Esophagus squamous epithelium (tissue), 5 donors: Measurements from ENCODE around the gene FAM118B. TPM values are rescaled to one million over a fixed set of nuclear protein-coding genes. Genes with fewer than 3 reads are reported as not detected.

ENCODE experiments used
- DNase-seq: peaks from one replicate; lab custom pipeline; 2025; lab: John Stamatoyannopoulos, UW
- H3K27ac ChIP-seq, 4 donors: fragments of 200-600 bp; sonication (generic); one replicate each; pipeline ENCODE4 v1.5.1; 2016 to 2019; ENCODE audit warnings: mild to moderate bottlenecking in 1 of 4
- H3K27me3 ChIP-seq, 4 donors: fragments of 200-600 bp; sonication (generic); 1 replicate in 3 of 4; 2 replicates in 1 of 4; pipeline versions ENCODE4 v1.5.1 to v1.6.0; 2017 to 2021; ENCODE audit warnings: antibody characterized with exemption in 1 of 4
- H3K36me3 ChIP-seq, 3 donors: fragments of 200-600 bp; sonication (generic); one replicate each; pipeline ENCODE4 v1.5.1; 2016 to 2019
- H3K4me1 ChIP-seq, 3 donors: fragments of 200-600 bp; sonication (generic); one replicate each; pipeline ENCODE4 v1.5.1; 2017 to 2019
- H3K4me3 ChIP-seq, 4 donors: fragments of 200-600 bp; sonication (generic); 1 replicate in 3 of 4; 2 replicates in 1 of 4; pipeline ENCODE4 v1.5.1; 2016 to 2019; ENCODE audit warnings: mild to moderate bottlenecking in 2 of 4, moderate library complexity in 1 of 4
- H3K9me3 ChIP-seq, 3 donors: fragments of 200-600 bp; sonication (generic); one replicate each; pipeline ENCODE4 v1.5.1; 2016 to 2019
- CTCF ChIP-seq, 6 experiments: fragments of 450-650 bp in 4 of 6; fragments of 200-600 bp in 2 of 6; sonication (generic) in 2 of 6; IDR thresholded peaks; one replicate each; pipeline ENCODE4 v1.5.1; 2016 to 2019; ENCODE audit warnings: antibody characterized with exemption in 6 of 6, mild to moderate bottlenecking in 4 of 6, moderate library complexity in 4 of 6
- POLR2A ChIP-seq, 4 donors: fragments of 450-650 bp; IDR thresholded peaks; one replicate each; pipeline ENCODE4 v1.6.1; 2017; ENCODE audit warnings: antibody characterized with exemption in 4 of 4, mild to moderate bottlenecking in 4 of 4, moderate library complexity in 3 of 4
- WGBS, 2 donors: methylation state at CpG; one replicate each; pipeline ENCODE4 v1.1.5; 2018; 5-methylcytosine and 5-hydroxymethylcytosine counted together
- intact Hi-C: fragments of 100-400 bp; cut with DNase I; formaldehyde crosslinking; loops from one replicate; pipeline ENCODE4 v1.15.0; 2022
- total RNA-seq, 4 donors: library from RNA; depleted of rRNA; stranded (reverse); fragments of >200 nt; gene quantifications; one replicate each; pipeline ENCODE4 v1.1.0, GENCODE V29; 2016
- donor health status: DM: yes; HTN: yes; CAD: no.

The FAM118B gene
- total RNA-seq, 4 donors from 2014 or later = 6.5 to 18.5 (median 13.6) TPM

- Histone ChIP-seq H3K36me3 (peaks cover 12 to 70% (median 45%) of the 10 kb centered on the region in 3 donors), H3K4me3 (no peak overlapping the region), H3K27ac (no peak overlapping the region), H3K27me3 (no peaks in the 10 kb centered on the region), H3K9me3 (no peaks in the 10 kb centered on the region), H3K4me1 (peaks cover 5 to 24% (median 14%) of the 10 kb centered on the region in 3 donors)
- intact Hi-C loops = no loop called here
- WGBS, 2 donors = 93 to 96% methylated on average over 2 of the region's 2 CpGs
- no peak for DNase-seq
- no peak for TF ChIP-seq POLR2A (IDR thresholded peaks at IDR 0.05)
- TF ChIP-seq CTCF (IDR thresholded peaks at IDR 0.05) = no peak
Observed at GRCh38 chr11:126207896-126208295, 3.7 kb upstream of the FAM118B start.

GRCh38 chr11:126210871-126211235, 729 bp upstream of the FAM118B start:
- Histone ChIP-seq H3K36me3 (peaks cover 0 to 41% (median 17%) of the 10 kb centered on the region in 3 donors), H3K27ac (peak overlapping the region in 3 of 4 donors; percentile 70 to 81 (median 80)), H3K9me3 (no peaks in the 10 kb centered on the region), H3K4me1 (peaks cover 11 to 46% (median 26%) of the 10 kb centered on the region in 3 donors), H3K4me3 (peak overlapping the region; percentile 67 to 78 (median 74)), H3K27me3 (no peaks in the 10 kb centered on the region)
- 3 to 4% methylated on average over 18 to 20 of the region's 20 CpGs for WGBS, 2 donors
- no peak for TF ChIP-seq CTCF (IDR thresholded peaks at IDR 0.05)
- no peak for TF ChIP-seq POLR2A (IDR thresholded peaks at IDR 0.05)
- DNase-seq = no peak
- intact Hi-C loops = loop anchor here (5.0 kb wide), 1 partner anchor 51 kb away; no protein-coding TSS in a partner anchor

GRCh38 chr11:126212089-126212660, 593 bp downstream of the FAM118B start:
- Histone ChIP-seq H3K36me3 (peaks cover 0 to 27% (median 13%) of the 10 kb centered on the region in 3 donors), H3K27ac (peak overlapping the region; percentile 57 to 81 (median 75)), H3K4me1 (peaks cover 11 to 46% (median 26%) of the 10 kb centered on the region in 3 donors), H3K9me3 (no peaks in the 10 kb centered on the region), H3K4me3 (peak overlapping the region; percentile 67 to 78 (median 74)), H3K27me3 (no peaks in the 10 kb centered on the region)
- no peak for DNase-seq
- TF ChIP-seq POLR2A (IDR thresholded peaks at IDR 0.05) (no peak), CTCF (IDR thresholded peaks at IDR 0.05) (no peak)
- intact Hi-C loops = loop anchor here (5.0 kb wide), 1 partner anchor 50 kb away; no protein-coding TSS in a partner anchor
- WGBS, 2 donors = 1 to 2% methylated on average over 14 to 15 of the region's 15 CpGs

- Histone ChIP-seq H3K27me3 (no peaks in the 10 kb centered on the region), H3K4me3 (peak overlapping the region in 2 of 4 donors; percentile 21 to 35), H3K27ac (peak overlapping the region in 1 of 4 donors; percentile 7), H3K4me1 (peaks cover 11 to 46% (median 26%) of the 10 kb centered on the region in 3 donors), H3K36me3 (peaks cover 0 to 5% (median 2%) of the 10 kb centered on the region in 3 donors), H3K9me3 (no peaks in the 10 kb centered on the region)
- no peak for DNase-seq
- TF ChIP-seq POLR2A (IDR thresholded peaks at IDR 0.05) (no peak), CTCF (IDR thresholded peaks at IDR 0.05) (no peak)
- WGBS, 2 donors = 31 to 47% methylated on average over 2 of the region's 2 CpGs
- intact Hi-C loops = loop anchor here (5.0 kb wide), 1 partner anchor 48 kb away; no protein-coding TSS in a partner anchor
Observed at GRCh38 chr11:126214441-126214840, 2.9 kb downstream of the FAM118B start.

GRCh38 chr11:126214841-126215240, 3.3 kb downstream of the FAM118B start:
- Histone ChIP-seq H3K4me3 (peak overlapping the region in 2 of 4 donors; percentile 21 to 35), H3K4me1 (peaks cover 11 to 45% (median 26%) of the 10 kb centered on the region in 3 donors), H3K9me3 (no peaks in the 10 kb centered on the region), H3K27ac (peak overlapping the region in 2 of 4 donors; percentile 7 to 14), H3K36me3 (peaks cover 0 to under 1% (median 0%) of the 10 kb centered on the region in 3 donors), H3K27me3 (no peaks in the 10 kb centered on the region)
- intact Hi-C loops = loop anchor here (5.0 kb wide), 1 partner anchor 47 kb away; no protein-coding TSS in a partner anchor
- WGBS, 2 donors = 24 to 26% methylated on average over 6 of the region's 6 CpGs
- TF ChIP-seq CTCF (IDR thresholded peaks at IDR 0.05) = no peak
- no peak for TF ChIP-seq POLR2A (IDR thresholded peaks at IDR 0.05)
- DNase-seq = no peak
